Activated CD4-positive, alpha-beta T cell treated with anti-CD3 and anti-CD28 coated beads for 48 hours (primary cell): ENCODE measurements around the gene STK25.

Experiments used
- DNase-seq: peaks from one replicate; pipeline ENCODE4 v3.0.0-alpha.2; 2020

The STK25 gene

DNA sequence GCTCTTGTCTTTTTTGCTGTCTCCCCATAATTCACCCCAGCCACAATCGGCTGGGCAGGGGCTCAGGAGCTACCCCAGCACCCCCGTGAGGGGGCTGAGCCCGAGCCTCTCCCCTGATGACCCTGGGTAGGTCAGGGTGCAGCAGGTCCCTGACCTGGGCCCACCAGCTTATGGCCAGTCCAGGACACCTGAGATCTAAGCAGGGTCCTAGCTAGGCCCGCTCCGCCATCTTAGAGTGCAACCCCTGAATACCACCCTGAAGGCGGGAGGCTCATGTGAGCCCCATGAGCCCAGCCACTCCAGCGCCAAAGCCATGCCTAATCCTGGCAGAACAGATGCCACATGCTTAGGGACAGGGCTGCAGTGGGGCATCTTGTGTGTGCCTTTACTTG lies 16.2 kb downstream of the STK25 start:
- DNase-seq, result no peak

DNA sequence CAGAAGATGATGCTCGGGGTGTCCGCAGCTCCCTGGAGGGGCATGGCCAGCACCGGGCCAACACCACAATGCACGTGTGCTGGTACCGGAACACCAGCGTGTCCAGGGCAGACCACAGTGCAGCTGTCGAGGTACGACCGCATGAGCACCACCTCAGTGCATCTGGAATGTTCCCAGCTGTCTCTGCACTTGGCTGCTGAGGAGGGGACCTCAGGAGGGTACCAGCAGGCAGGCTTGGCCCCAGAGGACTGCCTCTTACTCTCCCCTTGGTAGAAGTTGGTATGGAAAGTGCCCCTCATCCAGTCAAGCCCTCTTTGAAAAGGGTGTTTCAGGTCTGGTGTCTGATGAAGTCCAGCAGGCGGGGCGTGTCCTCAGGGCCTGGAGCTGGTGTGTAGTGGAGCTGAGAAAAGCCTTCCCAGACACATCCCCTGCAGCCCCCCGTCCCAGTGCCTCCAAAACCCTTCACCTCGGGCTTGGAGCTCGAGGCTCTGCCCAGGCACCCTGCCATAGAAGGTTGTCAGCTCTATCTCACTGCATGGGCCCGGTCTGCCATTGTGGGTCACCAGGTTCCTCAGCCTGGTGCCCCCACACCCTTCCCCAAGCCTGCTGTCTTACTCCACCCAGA lies 16.7 kb downstream of the STK25 start:
- DNase-seq, result no peak

DNA sequence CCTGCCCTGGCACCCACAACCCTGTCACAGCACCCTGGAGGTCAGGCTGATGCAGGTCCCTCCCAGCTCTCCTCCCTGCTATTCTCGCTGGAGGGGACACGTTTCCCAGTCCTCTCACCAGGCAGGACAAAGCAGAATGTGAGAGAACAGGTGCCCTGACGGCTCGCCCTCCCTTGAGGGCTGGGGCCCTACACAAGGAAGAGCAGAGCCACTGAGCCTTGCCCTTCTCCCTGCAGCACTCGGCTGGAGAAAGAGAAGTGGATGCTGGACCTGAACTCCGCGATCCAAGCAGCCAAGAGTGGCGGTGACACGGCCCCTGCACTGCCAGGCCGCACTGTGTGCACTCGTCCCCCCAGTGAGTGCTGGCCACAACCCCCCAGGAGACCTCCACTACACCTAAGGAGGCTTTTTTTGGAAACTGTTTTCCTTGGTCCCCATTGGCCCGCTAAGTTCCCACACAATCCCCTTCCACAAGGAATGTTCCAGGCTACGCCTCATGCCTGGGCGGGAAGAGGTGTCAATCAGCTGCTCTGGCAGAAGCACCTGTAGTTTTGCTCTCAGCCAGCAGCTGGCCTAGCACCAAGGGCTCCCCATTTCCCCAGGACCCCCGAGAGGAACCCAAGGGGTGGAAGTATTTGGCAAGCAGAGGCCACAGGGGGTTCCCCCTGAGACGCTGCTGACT lies 17.4 kb downstream of the STK25 start:
- no peak for DNase-seq

DNA sequence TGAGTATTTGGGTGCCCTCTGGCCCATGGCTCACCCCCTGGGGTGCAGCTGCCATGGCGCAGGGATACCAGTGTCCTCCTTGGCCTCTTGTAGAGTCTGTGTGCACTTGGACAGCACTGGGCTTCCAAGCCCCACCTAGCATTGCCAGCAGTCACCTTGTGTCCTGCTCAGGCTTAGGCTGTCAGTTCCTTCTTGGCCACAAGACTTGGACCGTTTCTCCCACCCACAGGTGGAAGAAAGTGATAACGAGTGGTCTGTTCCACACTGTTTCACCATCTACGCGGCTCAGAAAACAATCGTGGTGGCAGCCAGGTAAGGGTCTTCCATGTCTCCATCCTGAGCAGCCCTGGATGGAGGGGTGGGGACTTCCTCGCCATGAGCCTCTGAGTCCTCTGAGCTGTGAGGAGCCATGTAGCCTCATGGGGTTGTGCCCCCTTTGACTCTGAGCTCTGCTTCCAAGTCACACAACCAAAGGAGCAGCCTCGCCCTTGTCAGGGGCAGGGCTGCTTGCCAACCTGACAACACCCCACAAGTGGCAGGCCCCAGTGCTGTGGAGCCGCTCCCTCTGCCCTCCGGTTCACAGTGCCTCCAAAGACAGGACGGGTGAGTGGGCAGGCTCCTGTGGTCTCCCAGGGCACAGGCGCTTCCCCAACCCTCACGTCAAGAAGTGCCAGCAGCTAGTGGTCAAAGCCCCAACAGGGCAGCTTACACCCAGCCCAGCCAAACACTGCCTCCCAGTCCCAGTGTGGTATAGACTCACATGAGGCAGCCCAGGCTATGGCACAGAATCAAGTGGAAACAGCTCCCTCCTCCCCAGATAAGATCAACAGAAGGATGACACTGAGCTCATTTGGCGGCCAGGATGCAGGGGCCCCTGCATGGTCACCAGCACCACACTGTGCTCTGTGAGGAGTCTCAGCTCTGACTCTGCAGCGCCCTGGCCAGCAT lies 18.4 kb downstream of the STK25 start:
- no peak for DNase-seq

DNA sequence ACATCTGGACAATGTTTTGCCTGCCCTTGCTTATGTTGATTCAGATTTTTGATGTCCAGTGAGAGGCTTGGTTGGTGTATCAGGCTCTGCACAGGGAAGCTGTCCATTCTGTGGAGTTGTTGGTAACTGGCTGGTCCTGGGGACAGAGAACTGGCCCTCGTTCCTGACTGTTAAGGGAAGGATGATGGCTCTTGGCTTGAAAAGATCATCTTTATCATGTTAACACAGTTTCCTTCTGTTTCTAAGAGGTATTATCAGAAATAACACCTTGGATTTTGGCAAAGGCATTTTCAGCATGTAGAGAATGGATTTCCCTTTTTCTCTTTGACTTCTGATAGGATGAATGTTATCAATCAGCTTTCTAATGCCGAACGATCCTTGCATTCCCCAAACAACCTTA lies 19.3 kb downstream of the STK25 start:
- no peak for DNase-seq

DNA sequence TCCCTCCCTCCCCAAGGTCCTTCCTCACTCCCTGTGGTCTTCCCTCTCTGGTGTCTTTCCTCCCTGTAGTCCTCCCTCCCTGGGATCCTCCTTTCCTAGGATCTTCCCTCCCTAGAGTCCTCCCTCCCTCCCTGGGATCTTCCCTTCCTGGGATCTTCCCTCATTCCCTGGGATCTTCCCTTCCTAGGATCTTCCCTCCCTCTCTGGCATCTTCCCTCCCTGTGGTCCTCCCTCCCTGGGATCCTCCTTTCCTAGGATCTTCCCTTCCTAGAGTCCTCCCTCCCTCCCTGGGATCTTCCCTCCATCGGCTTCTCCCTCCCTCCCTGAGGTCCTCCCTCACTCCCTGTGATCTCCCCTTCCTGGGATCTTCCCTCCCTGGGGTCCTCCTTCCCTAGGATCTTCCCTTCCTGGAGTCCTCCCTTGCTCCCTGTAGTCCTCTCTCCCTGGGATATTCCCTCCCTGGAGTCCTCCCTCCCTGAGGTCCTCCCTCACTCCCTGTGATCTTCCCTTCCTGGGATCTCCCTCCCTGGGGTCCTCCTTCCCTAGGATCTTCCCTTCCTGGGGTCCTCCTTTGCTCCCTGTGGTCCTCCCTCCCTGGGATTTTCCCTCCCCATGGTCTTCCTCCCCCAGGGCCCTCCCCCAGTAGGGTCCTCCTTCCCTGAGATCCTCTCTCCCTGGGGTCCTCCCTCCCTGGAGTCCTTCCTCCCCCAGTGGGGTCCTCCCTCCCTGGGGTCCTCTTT lies 23.0 kb downstream of the STK25 start:
- DNase-seq, result no peak

DNA sequence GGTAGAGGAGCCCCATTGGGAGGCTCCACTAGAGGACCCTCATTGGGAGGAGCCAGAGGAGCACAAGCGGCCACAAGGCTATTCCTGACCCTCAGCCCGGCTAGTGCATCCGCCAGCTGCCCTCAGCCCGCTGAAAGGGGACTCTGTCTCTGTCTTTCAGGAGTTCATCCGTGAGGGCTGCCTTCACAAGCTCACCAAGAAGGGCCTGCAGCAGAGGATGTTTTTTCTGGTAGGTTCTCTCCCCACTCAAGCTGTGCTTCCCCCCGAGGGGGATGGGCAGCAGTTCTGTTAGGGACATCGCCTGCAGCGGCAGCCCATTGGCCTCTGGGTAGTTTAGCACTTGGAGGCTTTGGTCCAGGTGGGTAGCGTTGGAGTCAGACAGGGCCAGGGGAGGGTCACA lies 25.1 kb downstream of the STK25 start:
- DNase-seq, result no peak

DNA sequence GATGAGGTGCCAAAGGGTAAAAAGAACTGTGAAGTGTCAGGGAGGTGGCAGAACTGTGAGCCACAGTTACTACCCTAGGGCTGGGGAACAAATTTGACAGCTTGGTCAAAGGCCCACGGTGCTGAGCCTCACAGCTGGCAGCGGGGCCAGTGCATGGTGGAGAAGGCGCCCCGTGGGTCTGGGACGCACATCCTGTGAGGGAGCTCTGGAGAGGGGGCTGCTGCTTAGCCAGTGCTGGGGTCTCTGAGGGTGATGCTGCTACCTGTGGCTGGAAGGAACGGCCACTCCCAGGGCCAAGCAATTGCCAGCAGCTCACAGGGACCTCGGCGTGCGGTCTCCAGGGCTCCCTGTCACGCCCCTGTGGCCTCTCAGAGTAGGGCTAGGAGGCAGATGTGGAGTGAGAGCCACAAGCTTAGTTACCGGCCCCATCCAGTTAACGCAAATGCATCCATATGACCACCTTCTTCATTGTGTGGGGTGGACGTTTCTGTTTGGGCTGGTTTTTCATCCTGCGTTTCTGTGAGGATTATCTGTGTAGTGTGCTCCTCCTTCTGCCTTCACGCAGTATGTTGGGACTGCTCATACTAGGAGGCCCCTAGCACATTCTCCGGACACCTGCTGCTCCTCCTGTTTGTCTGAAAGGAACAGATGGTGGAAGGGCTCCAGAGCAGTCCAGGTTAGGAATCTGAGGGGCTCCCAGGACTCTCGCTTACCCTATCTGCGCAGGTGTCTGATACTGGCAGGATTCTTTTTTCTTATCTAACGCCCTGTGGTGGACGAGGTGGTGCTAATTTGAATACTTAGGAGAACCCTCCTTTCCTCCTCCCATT lies 26.0 kb downstream of the STK25 start:
- no peak for DNase-seq

DNA sequence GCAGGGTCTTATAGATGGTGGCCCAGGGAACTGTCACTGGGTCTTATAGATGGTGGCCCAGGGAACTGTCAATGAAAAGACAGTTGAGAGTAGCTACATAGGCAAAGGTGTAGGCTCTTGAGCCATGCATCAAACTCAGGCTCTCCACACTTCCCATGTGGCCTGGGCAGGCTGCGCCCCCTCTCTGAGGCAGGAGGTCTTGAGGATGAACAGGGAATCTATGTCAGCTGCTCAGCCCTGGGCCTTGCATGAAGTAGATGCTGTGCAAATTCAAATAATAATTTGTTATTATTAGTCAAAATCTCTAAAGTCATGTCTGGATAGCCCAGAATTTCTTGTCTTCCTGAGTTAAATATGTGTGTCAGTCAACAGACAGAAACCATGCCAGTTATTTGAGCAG lies 26.7 kb downstream of the STK25 start:
- no peak for DNase-seq

DNA sequence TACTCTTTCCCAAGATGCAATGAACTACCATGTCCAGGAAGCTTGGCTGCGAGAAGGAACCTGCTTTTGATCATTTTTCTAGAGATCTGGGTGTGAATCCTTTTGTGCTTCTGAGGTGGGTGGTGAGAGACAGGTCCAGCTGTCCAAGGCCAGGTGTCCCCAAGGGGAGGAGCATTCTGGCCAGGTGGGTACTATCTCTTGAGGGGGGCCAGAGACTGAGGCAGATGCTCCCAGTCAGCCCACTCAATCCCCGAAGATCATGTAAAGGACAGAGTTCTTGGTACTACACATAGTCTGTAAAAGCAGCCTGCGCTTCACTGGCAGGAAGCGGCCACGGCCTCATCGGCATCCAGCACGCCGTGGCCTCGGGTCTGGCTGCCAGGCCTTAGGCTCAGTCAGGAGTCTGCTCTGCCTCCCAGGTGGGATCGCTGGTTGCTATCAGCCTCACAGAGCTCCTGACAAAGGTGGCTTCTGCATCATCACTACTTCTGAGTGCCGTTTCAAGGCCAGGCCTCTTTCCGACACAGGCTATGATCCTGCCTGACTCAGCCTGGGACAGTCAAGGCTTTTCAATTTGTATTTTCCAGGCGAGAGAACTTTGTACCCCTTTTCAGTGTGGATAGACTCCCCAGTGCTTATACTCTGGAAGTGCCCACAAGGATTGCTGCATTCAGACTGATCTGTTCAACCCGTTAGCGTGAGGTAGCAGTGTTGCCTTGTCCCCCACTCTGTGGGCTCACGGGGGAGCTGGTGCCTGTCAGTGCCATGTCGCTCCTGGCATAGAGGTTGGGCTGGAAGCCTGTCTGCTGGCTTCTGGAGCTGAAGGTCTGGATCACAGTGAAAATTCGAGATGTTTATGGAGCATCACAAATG lies 29.1 kb downstream of the STK25 start:
- no peak for DNase-seq

DNA sequence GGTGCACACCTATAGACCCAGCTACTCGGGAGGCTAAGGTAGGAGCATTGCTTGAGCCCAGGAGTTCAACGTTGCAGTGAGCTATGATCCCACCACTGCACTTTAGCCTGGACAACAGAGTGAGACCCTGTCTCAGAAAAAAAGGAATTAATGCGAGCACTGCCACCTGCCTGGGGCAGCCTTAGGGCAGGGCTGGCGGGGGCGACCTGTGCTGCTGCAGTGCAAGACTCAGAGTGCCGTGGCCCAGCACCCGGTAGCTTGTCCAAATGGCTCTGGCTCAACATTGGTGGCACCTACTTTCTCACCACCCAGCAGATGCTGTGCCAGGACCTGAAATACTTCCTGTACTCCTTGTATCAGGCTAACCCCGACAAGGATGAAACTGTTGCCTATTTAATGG lies 30.2 kb downstream of the STK25 start:
- DNase-seq, result no peak

DNA sequence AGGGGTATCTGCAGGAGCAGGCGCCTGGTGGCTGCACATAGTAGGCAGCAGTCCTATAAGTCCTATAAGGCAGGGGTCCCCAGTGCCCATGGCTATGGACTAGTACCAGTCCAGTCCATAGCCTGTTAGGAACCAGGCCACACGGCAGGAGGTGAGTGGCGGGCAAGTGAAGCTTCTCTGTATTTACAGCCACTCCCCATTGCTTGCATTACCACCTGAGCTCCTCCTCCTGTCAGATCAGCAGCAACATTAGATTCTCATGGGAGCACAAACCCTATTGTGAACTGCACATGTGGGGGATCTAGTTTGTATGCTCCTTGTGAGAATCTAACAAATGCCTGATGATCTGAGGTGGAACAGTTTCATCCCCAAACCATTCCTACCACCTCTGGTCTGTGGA lies 33.1 kb downstream of the STK25 start:
- DNase-seq, result no peak

DNA sequence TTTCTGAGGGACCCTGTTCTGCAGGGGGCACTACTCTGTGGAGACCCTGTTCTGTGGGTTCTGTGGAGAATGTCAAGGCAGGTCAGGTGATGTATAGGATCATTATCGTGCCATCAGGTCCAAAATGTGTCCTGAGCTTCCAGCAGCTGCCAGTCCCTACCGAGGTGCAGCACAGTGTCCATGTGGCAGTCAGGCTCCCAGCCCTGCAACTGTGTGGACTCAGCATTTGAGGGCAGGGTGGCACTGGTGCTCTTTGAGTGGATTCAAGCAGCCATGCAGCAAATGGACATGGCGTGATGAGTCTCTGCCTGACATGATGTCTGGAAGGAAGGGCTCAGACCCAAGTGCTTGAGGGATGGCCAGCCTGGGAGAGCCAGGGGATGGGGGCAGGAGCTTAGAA lies 35.0 kb downstream of the STK25 start:
- DNase-seq, result no peak

DNA sequence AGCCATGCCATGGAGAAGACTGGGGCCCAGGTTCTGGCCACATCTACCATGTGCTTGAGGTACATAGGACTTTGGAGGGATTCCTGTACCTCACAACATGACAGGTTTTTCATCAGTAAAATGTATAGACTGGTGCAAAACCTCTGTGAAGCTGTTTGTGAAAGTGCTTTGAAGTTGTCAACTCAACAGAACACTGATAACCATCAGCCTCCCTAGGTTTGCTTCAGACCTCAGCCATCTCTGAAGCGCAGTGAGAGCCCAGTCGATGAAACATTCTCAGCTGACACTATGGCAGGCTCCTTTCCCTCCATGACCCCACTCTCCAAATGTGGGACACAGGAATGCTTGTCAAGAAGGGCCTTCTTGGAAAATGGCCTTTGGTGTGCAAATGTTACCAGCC lies 38.6 kb downstream of the STK25 start:
- DNase-seq, result no peak

DNA sequence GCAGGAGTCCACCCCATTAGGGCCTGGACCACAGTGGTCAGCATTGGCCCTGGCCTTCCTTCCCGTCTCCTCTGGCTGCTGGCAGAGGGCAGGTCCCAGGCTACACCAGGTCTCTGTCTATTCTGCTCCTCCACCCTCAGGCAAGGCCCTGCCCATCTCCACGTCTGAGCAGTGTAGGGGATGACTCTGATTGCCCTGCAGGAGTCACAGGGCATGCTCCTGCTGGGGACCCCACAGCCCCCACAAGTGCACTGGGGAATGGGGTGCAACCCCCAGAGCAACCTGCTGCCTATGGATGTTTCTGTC lies 40.0 kb downstream of the STK25 start:
- no peak for DNase-seq

DNA sequence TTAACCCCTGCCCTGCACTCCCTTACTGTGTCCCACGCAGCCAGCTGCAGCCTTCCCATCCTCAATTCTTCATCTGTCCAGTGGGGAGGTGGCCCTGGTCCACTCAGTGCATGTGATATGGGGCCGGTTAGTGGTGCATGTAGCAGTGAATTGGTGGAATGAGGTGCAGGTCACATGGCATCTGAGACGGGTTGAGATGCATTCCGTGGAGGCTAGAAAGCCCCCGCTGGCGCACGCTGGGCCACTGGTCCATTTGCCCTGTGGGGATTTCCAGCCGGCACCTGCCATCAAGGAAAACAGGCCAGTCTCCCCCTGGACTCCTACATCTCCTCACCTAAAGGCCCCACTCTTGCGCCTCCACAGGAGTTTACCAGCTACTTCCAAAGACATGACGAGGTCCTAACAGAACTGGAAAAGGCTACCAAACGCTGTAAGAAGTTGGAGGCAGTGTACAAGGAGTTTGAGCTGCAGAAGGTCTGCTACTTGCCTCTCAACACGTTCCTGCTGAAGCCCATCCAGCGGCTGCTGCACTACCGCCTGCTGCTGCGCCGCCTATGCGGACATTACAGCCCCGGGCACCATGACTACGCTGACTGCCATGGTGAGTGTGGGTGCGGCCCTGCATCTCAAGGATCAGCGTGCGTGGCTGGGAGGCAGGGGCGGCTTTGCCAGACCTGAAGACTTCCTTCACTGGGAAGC lies 40.5 kb downstream of the STK25 start:
- DNase-seq, result no peak

DNA sequence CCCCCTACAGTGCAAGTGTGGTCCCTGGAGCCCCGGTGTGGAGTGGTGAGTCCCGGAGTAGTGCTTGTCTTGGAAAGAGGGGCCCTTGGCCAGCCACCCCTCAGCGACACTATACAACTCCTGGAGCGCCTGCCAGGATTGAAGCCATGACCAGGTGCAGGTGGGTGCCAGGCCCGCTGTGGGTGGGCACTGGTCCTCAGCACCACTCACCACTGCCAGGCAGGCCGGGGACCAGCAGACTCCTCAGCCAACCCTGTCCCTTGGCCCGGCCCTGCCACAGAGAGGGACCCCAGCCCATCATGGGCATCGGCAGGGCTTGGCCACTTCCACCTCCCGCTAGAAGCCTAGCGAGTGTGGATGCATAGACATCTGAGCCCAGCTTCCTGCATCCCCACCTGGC lies 42.2 kb downstream of the STK25 start:
- DNase-seq, result no peak

DNA sequence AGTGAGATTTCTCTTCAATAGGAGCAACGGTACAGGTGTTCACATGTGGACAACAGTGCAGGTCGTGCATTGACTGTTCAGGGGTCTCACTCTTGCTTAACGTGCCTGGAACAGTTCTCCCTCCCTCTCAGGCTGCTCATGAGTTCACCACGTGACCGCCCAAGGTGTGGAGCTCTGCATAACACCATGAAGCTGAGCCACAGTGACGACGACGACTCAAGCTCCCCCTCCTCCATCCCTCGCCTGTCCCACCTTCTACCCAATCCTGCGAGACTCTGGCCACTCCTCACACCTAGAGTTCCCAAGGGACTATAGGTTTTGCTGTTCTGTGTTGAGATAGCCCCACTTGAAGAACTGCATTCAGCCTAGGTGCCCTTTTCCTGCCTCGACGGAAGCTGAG lies 42.8 kb downstream of the STK25 start:
- DNase-seq, result no peak

DNA sequence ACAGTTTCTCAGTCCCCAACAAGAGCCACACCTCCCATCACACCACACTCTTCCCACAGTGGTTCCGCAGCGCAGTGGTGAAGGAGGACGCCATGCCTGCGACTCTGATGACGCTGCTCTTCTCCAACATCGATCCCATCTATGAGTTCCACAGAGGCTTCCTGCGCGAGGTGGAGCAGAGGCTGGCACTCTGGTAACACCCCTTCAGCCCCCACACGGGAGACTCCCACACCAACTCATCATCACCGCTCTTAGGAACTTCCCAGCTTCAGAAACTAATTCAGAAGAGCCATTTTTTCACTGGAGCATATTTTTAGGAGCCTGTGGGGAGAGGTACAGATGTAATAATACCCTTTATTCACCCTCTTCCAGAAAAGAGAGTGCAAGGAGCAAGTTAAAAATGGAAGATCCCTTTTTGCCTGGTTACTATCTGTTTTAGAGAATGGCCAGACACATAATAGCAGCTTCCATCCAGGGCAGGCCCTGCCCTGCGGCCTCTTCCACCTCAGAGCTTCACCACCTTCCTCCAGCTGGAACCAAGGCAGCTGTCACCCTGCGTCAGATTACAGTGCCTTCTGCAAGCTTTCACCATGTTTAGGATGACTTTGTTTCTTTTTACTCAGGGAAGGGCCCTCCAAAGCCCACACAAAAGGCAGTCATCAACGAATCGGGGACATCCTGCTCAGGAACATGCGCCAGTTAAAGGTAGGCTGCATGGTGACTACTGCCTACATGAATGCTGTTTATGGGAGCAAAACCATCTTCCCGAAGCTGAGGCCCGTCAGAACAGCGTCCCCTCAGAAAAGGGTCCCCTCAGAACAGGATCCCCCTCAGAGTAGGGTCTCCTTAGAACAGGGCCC lies 44.9 kb downstream of the STK25 start:
- no peak for DNase-seq
